Stimulated activated CD8-positive, alpha-beta memory T cell treated with anti-CD3 and anti-CD28 coated beads, Interleukin-15, amount 100 ng/mL, for 24 hours (primary cell): ENCODE data around the gene KSR2.

ENCODE experiments used
- DNase-seq: peaks from one replicate; pipeline ENCODE4 v3.0.0-alpha.2; 2020; ENCODE audit warnings: low read depth

The KSR2 gene

GRCh38 chr12:117456076-117456475, 512.7 kb downstream of the KSR2 start:
- DNase-seq = no peak

GRCh38 chr12:117453961-117454360, 514.8 kb downstream of the KSR2 start:
- no peak for DNase-seq

GRCh38 chr12:117452112-117452511, 516.7 kb downstream of the KSR2 start:
- DNase-seq = no peak

GRCh38 chr12:117450209-117450608, 518.6 kb downstream of the KSR2 start:
- DNase-seq = no peak

- DNase-seq = no peak
These were observed 521.0 kb downstream of the KSR2 start for GRCh38 chr12:117447665-117448366.

GRCh38 chr12:117444781-117445180, 524.0 kb downstream of the KSR2 start:
- DNase-seq = no peak

GRCh38 chr12:117441751-117442150, 527.0 kb downstream of the KSR2 start:
- no peak for DNase-seq

- DNase-seq = no peak
These were observed 528.4 kb downstream of the KSR2 start for GRCh38 chr12:117440384-117440783.

GRCh38 chr12:117439531-117440001, 529.2 kb downstream of the KSR2 start:
- no peak for DNase-seq

- no peak for DNase-seq
These were observed 530.0 kb downstream of the KSR2 start for GRCh38 chr12:117438809-117439208.

GRCh38 chr12:117437516-117438255, 531.1 kb downstream of the KSR2 start:
- no peak for DNase-seq

GRCh38 chr12:117433878-117434277, 534.9 kb downstream of the KSR2 start:
- no peak for DNase-seq

GRCh38 chr12:117430246-117430645, 538.5 kb downstream of the KSR2 start:
- DNase-seq = no peak

- no peak for DNase-seq
These were observed 541.6 kb downstream of the KSR2 start for GRCh38 chr12:117427211-117427610.

- no peak for DNase-seq
These were observed 546.8 kb downstream of the KSR2 start for GRCh38 chr12:117421987-117422386.

- DNase-seq = no peak
These were observed 547.6 kb downstream of the KSR2 start for GRCh38 chr12:117421068-117421752.

- no peak for DNase-seq
These were observed 551.8 kb downstream of the KSR2 start for GRCh38 chr12:117417004-117417403.

GRCh38 chr12:117412465-117413188, 556.2 kb downstream of the KSR2 start:
- no peak for DNase-seq

GRCh38 chr12:117409286-117409685, 559.5 kb downstream of the KSR2 start:
- DNase-seq = no peak

GRCh38 chr12:117408161-117408791, 560.5 kb downstream of the KSR2 start:
- DNase-seq = no peak

GRCh38 chr12:117404940-117405339, 563.9 kb downstream of the KSR2 start:
- no peak for DNase-seq
